Thyroid gland (tissue), 4 donors: ENCODE data around the gene KLHL36. TPM values are rescaled to one million over a fixed set of nuclear protein-coding genes. Genes with fewer than 3 reads are reported as not detected.

Experiments
- DNase-seq, 2 donors: peaks; one replicate each; pipeline ENCODE4 v3.0.0-alpha.2; 2019
- H3K27ac ChIP-seq, 3 donors: fragments of 200-600 bp; sonication (generic); 1 replicate in 2 of 3; 2 replicates in 1 of 3; pipeline ENCODE4 v1.5.1; 2016 to 2019; ENCODE audit warnings: mild to moderate bottlenecking in 1 of 3, moderate library complexity in 1 of 3
- H3K27me3 ChIP-seq: fragments of 200-600 bp; sonication (generic); one replicate; pipeline ENCODE4 v1.5.1; 2019
- H3K36me3 ChIP-seq, 2 donors: fragments of 200-600 bp; sonication (generic); one replicate each; pipeline ENCODE4 v1.5.1; 2016 to 2019
- H3K4me1 ChIP-seq, 2 donors: fragments of 200-600 bp; sonication (generic); one replicate each; pipeline ENCODE4 v1.5.1; 2017 to 2019
- H3K4me3 ChIP-seq, 3 donors: fragments of 200-600 bp; sonication (generic); replicated peaks in 1 of 3; 1 replicate in 2 of 3; 2 replicates in 1 of 3; pipeline ENCODE4 v1.5.1; 2016; ENCODE audit warnings: mild to moderate bottlenecking in 1 of 3
- H3K9me3 ChIP-seq: fragments of 200-600 bp; sonication (generic); one replicate; pipeline ENCODE4 v1.5.1; 2017
- CTCF ChIP-seq, 6 experiments: fragments of 200-600 bp in 3 of 6; fragments of 450-650 bp in 3 of 6; sonication (generic) in 3 of 6; IDR thresholded peaks; one replicate each; pipeline ENCODE4 v1.5.1; 2016 to 2019; ENCODE audit warnings: antibody characterized with exemption in 6 of 6, mild to moderate bottlenecking in 2 of 6, inconsistent platforms in 1 of 6, moderate library complexity in 1 of 6
- POLR2A ChIP-seq, 2 donors: fragments of 450-650 bp; IDR thresholded peaks; one replicate each; pipeline ENCODE4 v1.6.1; 2017; ENCODE audit warnings: antibody characterized with exemption in 2 of 2, mild to moderate bottlenecking in 2 of 2, moderate library complexity in 1 of 2
- WGBS, 2 donors: methylation state at CpG; one replicate each; pipeline ENCODE4 v1.1.5; 2017; 5-methylcytosine and 5-hydroxymethylcytosine counted together
- intact Hi-C: fragments of 100-400 bp; cut with DNase I; formaldehyde crosslinking; loops from one replicate; pipeline ENCODE4 v1.15.1; 2023
- total RNA-seq, 4 donors: library from RNA; depleted of rRNA; stranded (reverse); fragments of >200 nt; gene quantifications; one replicate each; pipeline ENCODE4 v1.2.3, GENCODE V29; 2016

KLHL36 gene
- total RNA-seq, 4 donors from 2014 or later: 61.7 to 107 (median 78.0) TPM

DNA sequence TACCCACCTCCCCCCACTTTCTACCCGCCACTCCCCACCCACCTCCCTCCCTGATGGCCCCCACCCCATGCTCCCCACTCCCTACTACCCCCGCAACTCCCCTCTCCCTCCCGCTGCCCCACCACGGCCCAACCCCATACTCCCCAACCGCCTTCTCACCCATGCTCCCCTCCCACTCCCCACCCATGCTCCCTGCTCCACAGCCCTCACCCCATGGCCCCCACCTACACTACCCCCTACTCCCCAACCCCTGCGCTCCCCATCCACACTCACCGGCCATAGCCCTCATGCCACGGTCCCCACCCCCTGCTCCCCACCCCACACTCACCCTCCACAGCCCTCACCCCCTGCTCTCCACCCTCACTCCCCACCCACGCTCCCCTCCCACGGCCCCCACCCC, 44.4 kb upstream of the KLHL36 start:
- Histone ChIP-seq H3K4me3 (no peak overlapping the region), H3K27me3 (no peaks in the 10 kb centered on the region), H3K27ac (peak overlapping the region in 2 of 3 donors; percentile 82 to 83), H3K9me3 (no peaks in the 10 kb centered on the region), H3K4me1 (peaks cover 42 to 63% of the 10 kb centered on the region in 2 donors), H3K36me3 (no peaks in the 10 kb centered on the region)
- DNase-seq: no peak
- WGBS, 2 donors: 86 to 89% methylated on average over 9 to 10 of the region's 10 CpGs
- intact Hi-C loops: no loop called here
- TF ChIP-seq CTCF (IDR thresholded peaks at IDR 0.05): no peak
- TF ChIP-seq POLR2A (IDR thresholded peaks at IDR 0.05): no peak

- H3K4me1 ChIP-seq: peaks cover 36 to 57% of the 10 kb centered on the region in 2 donors
- H3K27ac ChIP-seq: peak overlapping the region in 2 of 3 donors; percentile 82 to 83
- H3K4me3 ChIP-seq: no peak overlapping the region
- H3K36me3 ChIP-seq: no peaks in the 10 kb centered on the region
- DNase-seq: no peak
- no peaks in the 10 kb centered on the region for H3K27me3 ChIP-seq
- intact Hi-C loops: no loop called here
- 64 to 73% methylated on average over 9 of the region's 9 CpGs for WGBS, 2 donors
- TF ChIP-seq CTCF (IDR thresholded peaks at IDR 0.05) (no peak), POLR2A (IDR thresholded peaks at IDR 0.05) (no peak)
- no peaks in the 10 kb centered on the region for H3K9me3 ChIP-seq
Observed at GRCh38 chr16:84604477-84605013, 43.8 kb upstream of the KLHL36 start.

GRCh38 chr16:84605339-84605848, 42.9 kb upstream of the KLHL36 start:
- intact Hi-C loops: no loop called here
- Histone ChIP-seq H3K27ac (peak overlapping the region; percentile 64 to 82 (median 81)), H3K27me3 (no peaks in the 10 kb centered on the region), H3K4me3 (no peak overlapping the region), H3K9me3 (no peaks in the 10 kb centered on the region), H3K36me3 (no peaks in the 10 kb centered on the region), H3K4me1 (peaks cover 27 to 50% of the 10 kb centered on the region in 2 donors)
- TF ChIP-seq POLR2A (IDR thresholded peaks at IDR 0.05): no peak
- no peak for TF ChIP-seq CTCF (IDR thresholded peaks at IDR 0.05)
- 80 to 86% methylated on average over 6 of the region's 6 CpGs for WGBS, 2 donors
- peak; percentile 44 to 67 for DNase-seq

DNA sequence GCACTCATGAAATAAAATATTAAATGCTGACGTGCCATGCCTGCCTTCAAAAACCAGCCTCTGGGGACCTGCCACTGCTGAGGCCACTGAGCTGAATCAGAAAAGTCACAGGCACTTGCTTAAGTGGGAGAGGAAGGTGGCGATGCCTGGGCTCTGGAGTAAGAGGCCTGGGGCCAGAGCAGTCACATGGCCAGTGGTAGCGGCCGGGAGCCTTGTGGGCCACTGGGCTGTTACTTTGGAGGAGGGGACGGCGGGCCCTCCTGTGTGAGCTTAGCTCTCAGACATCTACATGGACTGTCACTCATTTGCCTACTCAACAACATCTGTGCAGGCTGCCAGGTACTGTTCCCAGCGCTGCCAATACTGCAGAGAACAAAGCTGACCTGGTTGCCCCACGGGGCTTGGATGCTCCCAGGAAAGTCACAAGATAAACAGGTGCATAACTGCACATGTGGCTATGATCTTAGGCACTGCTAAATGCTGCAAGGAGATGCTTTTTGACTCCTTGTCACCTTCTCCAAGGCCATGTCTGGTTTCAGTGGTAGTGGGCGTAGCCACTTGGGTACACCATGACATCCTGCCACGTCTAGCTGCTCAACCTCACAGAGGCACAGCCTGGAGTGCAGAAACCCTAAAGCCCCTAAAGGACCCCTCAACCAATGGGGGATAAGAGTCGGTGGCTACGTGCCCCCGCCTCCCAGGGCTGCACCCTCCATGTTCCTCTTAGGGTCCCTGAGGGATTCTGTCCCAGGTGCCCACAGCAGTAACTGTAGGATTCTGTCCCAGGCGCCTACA, 42.0 kb upstream of the KLHL36 start:
- intact Hi-C loops: no loop called here
- Histone ChIP-seq H3K36me3 (no peaks in the 10 kb centered on the region), H3K4me3 (no peak overlapping the region), H3K27ac (peak overlapping the region; percentile 64 to 83 (median 82)), H3K4me1 (peaks cover 30 to 52% of the 10 kb centered on the region in 2 donors), H3K9me3 (no peaks in the 10 kb centered on the region), H3K27me3 (no peaks in the 10 kb centered on the region)
- TF ChIP-seq POLR2A (IDR thresholded peaks at IDR 0.05) (no peak), CTCF (IDR thresholded peaks at IDR 0.05) (peak in 3 of 6 experiments; percentile 13 to 37 (median 31))
- WGBS, 2 donors: 56 to 59% methylated on average over 12 to 13 of the region's 14 CpGs
- peak; percentile 96 to 97 for DNase-seq

DNA sequence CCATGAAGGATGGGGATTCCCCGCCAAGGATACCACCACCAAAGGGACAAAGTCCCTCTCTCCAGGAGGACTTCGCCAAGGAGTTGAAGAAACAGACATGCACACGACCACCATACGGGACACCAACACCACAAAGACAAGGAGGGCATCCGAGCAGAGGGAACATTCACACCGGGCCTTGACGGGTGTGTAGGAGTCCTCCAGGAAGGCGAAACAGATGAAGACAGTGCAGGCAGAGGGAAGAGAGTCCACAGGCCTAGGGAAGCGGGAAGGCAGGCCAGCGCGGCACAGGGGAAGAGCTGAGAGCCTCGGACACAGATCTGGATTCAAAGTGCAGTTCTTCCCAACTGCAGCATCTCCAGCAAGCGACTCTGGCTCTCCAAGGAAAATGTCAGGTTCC, 41.2 kb upstream of the KLHL36 start:
- peak overlapping the region; percentile 64 to 83 (median 82) for H3K27ac ChIP-seq
- H3K9me3 ChIP-seq: no peaks in the 10 kb centered on the region
- no peak for DNase-seq
- no peak for TF ChIP-seq POLR2A (IDR thresholded peaks at IDR 0.05)
- TF ChIP-seq CTCF (IDR thresholded peaks at IDR 0.05): no peak
- intact Hi-C loops: no loop called here
- H3K27me3 ChIP-seq: no peaks in the 10 kb centered on the region
- WGBS, 2 donors: 97 to 98% methylated on average over 13 of the region's 13 CpGs
- H3K4me1 ChIP-seq: peaks cover 36 to 47% of the 10 kb centered on the region in 2 donors
- no peak overlapping the region for H3K4me3 ChIP-seq
- H3K36me3 ChIP-seq: no peaks in the 10 kb centered on the region
